Ramos (cell line): ENCODE data around the gene CD1B.
"Not testable (repeated sequence)": the region's sequence is repeated elsewhere in the genome, so short reads cannot be mapped to it uniquely, and the experiment has no call there.

Experiments
- in situ Hi-C: fragments of 300-500 bp; cut with MboI; formaldehyde crosslinking; loops from one replicate; pipeline ENCODE4 v1.14.3; 2022; ENCODE audit warnings: low sequenced_read_pairs; ENCODE audit not compliant: unreplicated experiment

CD1B gene

DNA sequence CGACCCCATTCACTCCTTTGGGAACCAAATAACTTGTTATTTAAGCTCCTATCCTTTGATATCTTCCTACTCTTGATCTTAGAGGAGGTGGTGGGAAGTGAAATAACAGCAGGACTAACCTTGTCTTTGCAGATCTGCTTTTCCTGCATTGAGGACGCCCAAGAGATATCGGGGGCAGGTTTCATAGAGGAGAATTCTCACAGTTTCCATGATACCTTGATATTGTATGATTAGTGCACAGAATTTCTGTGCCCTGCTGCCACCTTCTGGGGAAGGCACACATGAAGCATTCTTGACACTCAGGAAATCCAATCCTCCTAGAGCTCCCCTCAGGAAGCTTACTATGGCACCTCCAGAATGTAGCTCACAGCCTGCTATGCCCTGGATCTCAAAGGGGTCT, 1.6 kb downstream of the CD1B start:
- in situ Hi-C loops, result loop anchor here (10.0 kb wide), 1 partner anchor 125 kb away; no protein-coding TSS in a partner anchor

DNA sequence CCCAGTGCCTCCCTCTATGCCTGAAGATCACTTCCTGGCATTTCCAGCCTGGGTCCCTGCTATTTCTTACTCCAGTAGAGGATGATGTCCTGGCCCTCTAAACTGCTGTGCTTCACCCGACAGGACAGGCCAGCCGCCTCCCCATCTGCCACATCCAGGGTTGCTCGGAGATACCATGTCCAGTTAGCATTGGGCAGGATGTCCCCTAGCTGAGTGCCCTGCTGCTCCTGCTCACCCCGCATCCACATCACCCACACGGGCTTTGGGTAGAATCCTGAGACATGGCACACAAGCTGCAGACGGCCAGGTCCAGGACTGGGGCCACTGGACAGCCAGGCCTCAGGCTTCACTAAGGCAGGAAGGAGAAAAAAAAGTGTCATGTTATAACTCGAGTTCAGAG, 2.0 kb downstream of the CD1B start:
- in situ Hi-C loops, result no loop called here

DNA sequence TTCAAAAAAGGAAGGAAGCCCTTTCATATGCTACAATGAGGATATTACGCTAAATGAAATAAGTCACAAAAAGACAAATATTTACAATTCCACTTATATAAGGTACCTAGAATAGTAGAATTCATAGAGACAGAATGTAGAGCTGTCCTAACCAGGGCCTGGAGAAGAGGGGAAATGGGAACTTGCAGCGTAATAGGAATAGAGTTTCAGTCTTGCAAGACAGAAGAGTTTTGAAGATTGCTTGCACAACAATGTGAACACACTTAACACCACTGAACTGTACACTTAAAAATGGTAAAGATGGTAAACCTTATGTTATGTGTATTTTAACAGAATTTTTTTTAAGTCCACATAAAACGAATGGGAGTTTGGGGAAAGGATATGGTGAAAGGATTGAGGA, 2.9 kb downstream of the CD1B start:
- in situ Hi-C loops, result no loop called here

DNA sequence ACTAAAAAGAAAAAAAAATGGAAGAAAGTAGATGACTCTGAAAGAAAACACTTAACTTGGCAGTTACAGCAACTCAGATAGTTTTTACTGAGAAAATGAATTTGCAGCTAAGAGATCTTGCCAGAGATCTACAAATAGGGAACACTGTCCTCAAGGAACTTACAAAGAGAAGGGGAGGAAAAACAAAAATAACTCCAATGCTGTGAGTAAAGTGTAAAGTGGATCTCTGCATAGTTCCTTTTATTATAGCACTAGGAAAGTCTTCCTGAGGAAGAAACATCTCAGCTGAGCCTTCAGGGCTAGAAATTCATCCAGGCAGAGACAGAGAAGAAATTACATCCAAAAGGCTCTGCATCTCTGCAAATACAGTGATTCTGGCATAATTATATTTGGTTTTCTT, 3.9 kb downstream of the CD1B start:
- in situ Hi-C loops, result no loop called here

DNA sequence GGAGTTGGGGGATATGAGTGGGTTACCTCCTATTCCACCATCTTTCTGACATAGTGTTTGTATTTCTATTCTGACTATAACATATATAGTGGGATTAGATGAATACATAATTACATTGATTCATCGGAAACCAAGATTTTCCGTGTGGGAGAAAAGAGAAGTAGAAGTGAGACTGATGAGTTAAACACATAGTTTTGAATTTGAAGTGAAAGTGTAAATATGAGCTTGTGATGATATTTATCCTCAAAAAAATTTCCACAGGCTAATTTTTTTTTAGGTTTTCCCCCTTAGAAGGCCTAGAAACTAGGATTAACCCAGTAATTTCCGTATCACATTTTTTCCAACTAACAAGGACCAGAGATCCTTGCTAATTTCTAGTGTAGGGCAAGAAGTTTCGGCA, 6.9 kb downstream of the CD1B start:
- in situ Hi-C loops, result no loop called here

DNA sequence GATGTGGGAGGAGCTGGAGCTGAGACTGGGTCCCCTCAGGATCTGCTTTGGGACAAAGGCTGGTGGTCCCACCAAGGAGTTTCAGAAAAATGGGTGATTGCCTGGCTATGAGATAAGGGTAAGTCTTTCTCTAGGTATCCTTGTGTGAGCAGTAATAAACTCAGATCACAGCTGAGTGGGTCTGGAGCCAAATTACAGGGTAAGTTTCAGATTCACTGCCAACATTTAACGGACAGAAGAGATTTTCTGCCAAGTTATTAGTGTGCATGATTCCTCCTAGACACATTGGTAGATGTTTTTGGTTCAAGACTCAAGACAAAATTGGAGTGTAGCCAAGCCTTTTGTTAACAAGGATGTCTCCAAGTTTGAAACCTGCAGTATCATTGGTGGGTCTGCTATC, 7.5 kb downstream of the CD1B start:
- in situ Hi-C loops, result no loop called here

DNA sequence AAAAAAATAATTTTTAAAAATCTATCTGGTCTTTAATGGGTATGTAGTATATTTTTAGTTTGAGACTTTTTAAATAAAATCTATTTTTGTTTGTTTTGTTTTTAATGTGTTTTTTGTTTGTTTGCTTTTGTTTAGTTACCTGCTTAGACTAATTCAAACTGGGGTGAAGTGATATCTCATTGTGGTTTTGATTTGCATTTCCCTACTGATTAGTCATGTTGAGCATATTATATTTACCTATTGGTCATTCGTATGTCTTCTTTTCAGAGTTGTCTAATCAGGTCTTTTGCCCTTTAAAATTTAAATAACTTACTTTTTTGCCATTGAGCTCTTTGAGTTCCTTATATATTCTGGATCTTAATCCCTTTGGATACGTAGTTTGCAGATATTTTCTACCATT, 20.3 kb downstream of the CD1B start:
- in situ Hi-C loops, result no loop called here

DNA sequence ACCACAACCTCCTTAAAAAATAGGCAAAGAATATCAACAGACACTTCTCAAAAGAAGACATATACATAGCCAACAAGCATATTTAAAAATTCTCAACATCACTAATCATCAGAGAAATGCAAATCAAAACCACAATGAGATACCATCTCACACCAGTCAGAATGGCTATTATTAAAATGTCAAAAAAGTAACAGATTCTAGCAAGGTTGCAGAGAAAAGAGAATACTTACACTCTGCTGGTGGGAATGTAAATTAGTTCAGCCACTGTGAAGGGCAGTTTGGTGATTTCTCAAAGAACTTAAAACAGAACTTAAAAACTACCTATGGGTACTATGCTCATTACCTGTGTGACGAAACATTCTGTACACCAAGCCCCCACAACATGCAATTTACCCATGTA, 20.7 kb downstream of the CD1B start:
- in situ Hi-C loops, result no loop called here

DNA sequence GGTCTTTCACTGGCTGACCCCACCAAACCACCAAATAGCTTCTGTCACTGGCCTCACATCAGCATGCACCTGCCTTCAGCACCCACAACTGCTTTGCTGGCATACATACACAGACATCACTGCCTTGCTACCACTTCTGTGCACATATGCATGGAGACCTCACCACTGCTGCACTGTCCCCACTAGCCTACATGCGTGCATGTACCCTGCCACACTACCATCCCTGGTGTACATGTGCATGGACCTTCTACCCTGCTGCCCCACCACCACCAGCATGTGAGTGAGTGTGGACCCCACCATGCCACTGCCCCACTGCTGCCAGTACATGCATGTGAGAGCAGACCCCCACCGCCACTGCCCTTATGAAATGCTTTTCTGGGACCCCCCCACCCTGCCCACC, 35.5 kb downstream of the CD1B start:
- in situ Hi-C loops, result no loop called here

DNA sequence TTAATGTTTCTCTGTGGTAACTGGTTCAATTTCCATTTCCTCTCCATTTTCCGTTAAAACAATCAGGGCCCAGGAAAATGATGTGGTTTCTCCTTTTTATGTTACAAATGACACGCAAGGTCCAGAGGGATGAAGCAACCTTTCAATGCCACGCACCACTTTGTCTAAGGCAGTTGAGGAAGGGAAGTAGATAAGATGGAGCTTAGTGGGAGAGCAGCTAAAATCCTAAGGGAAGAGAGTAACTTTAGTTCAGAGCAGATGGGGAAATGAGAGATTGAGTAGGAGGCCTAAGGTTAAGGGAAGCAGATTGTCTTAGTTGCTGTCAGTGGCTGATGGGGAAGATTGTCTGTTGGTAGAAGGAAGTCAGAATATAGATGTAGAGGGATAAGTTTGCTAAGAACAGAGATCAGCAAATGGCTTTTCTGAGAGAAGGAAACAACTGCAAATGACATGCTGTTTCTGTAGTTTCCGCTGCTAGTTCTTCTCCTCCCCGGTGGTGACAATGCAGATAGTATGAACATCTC, 40.9 kb downstream of the CD1B start:
- in situ Hi-C loops, result no loop called here

DNA sequence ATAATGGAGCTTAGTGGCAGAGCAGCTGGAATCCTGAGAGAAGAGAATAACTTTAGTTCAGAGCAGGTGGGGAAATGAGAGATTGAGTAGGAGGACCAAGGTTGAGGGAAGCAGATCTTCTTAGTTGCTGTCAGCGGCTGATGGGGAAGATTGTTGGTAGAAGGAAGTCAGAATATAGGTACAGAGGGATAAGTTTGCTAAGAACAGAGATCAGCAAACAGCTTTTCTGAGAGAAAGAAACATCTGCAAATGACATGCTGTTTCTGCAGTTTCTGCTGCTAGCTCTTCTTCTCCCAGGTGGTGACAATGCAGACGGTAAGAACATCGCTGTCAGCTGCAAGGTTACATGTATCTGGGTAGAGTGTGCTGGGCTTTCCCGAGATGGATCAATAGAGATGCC, 41.5 kb downstream of the CD1B start, which contains the start of gene CD1C:
CD1C (plus strand) TSS at position 113 of the 400 bp plus-strand sequence; CDS start at position 255, 142 bp downstream.
- in situ Hi-C loops, result no loop called here

DNA sequence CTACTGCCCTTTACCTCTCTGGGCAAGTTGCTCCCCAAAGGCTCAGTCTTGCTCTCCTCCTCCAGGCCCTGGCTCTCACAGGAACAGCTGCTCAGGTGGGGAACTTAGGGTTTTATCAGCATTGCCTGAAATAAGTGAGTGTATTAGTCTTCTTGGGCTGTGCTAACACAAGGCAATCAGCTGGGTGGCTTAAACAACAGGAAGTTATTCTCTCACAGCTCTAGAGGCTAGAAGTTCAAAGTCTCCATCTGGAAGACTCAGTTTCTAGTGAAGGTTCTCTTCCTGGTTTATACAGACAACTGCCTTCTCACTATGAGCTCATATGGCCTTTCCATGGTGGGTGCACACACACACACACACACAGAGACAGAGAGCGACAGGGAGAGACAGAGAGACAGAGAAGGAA, 44.4 kb downstream of the CD1B start:
- in situ Hi-C loops, result no loop called here

DNA sequence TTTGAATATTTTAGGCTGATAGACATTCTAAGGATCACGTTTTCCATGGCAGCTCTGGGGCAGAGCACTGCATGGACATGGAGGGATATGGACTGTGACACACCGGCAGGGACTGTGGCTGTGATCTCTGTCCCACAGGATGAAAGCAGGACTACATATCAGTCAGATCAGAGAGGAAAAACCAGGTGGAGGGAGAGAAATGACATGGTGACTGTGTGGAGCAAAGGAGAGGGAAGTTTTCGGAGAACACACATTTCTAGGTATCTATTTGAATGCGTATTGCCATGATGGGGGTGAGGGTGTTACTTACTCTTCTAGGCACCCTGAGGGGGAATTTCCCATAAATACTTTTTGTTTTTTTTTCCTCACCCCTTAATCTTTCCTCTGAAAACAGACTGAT, 44.8 kb downstream of the CD1B start:
- in situ Hi-C loops, result no loop called here

DNA sequence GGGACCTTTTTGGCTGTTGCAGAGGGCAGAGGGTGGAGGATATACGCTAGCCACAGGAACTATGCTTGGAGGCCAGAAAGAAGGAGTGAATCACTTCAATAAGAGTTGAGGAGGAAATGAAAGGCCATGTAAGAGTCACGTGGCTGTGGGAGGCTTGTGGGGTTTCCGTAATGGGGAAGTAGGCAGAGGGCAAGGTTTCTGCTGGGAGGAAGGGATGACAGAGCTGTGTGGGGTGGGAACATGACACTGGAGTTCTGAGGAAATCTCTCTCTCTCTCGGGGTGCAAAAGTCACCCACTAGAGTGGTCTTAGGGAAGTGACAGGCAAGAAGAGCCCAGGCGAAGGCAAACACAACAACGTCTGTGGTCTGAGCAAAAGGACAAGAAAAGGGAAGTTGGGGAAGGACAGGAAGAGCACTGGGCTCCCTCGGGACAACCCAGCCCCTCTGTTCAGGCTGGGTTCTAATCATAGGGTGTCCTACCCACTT, 45.5 kb downstream of the CD1B start:
- in situ Hi-C loops, result no loop called here

DNA sequence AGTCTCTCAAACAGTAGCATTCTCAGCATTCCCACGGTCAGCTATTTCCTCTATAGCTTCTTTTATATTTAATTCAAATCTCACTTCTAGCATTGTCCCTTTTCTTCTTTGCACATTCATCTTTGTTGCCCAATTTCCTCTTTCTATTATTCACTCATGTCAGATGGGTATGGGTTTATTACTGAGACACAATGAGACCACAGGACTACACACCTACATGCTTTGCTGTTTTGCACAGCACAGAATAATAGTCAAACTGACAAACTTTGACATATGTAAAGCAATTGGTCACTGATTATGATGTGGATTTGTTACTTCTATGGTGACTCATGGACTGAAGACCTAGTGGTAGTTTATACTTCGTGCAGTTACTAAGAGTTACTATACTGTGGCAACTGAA, 47.4 kb downstream of the CD1B start:
- in situ Hi-C loops, result no loop called here

DNA sequence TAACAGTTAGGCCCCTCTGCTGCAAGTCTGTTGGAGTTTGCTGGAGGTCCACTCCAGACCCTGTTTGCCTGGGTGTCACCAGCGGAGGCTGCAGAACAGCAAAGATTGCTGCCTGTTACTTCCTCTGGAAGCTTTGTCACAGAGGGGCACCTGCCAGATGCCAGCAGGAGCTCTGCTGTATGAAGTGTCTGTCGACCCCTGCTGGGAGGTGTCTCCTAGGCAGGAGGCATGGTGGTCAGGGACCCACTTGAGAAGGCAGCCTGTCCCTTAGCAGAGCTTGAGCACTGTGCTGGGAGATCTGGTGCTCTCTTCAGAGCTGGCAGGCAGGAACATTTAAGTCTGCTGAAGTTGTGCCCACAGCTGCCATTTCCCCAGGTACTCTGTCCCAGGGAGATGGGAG, 48.9 kb downstream of the CD1B start:
- in situ Hi-C loops, result not testable (repeated sequence)
